Loucy (cell line): ENCODE measurements around the gene SERPINB7.
"Not testable (repeated sequence)": the region's sequence is repeated elsewhere in the genome, so short reads cannot be mapped to it uniquely, and the experiment has no call there.

Source experiments
- H2AFZ ChIP-seq: fragments of 200-600 bp; sonication (generic); 2 replicates; pipeline ENCODE4 v1.6.0; 2016; ENCODE audit warnings: antibody characterized with exemption, mild to moderate bottlenecking, low read length, moderate library complexity
- H3F3A ChIP-seq: fragments of 200-600 bp; 2 replicates; pipeline ENCODE4 v1.6.0; 2016; ENCODE audit warnings: antibody characterized with exemption, low read depth, mild to moderate bottlenecking
- H3K27me3 ChIP-seq: fragments of 200-600 bp; sonication (generic); 2 replicates; pipeline ENCODE4 v1.6.1; 2014; ENCODE audit warnings: low read length, mild to moderate bottlenecking; ENCODE audit not compliant: insufficient read depth, poor library complexity, severe bottlenecking
- H3K36me3 ChIP-seq: fragments of 200-600 bp; sonication (generic); 2 replicates; pipeline ENCODE4 v1.6.1; 2016; ENCODE audit warnings: low read length; ENCODE audit not compliant: insufficient read depth
- H3K4me1 ChIP-seq: fragments of 200-600 bp; sonication (generic); 2 replicates; pipeline ENCODE4 v1.5.1; 2014; ENCODE audit warnings: low read length, mild to moderate bottlenecking; ENCODE audit not compliant: insufficient read depth, poor library complexity, severe bottlenecking
- H3K4me2 ChIP-seq: fragments of 200-600 bp; sonication (generic); 2 replicates; pipeline ENCODE4 v1.6.0; 2014; ENCODE audit warnings: antibody characterized with exemption, low read length, low read depth, mild to moderate bottlenecking; ENCODE audit not compliant: poor library complexity, severe bottlenecking
- H3K4me3 ChIP-seq: fragments of 200-600 bp; sonication (generic); 2 replicates; pipeline ENCODE4 v1.5.1; 2014; ENCODE audit warnings: low read length, mild to moderate bottlenecking, mixed read lengths; ENCODE audit not compliant: poor library complexity, severe bottlenecking
- H3K79me2 ChIP-seq: fragments of 200-600 bp; sonication (generic); 2 replicates; pipeline ENCODE4 v1.6.1; 2014; ENCODE audit warnings: low read length; ENCODE audit not compliant: insufficient read depth
- H3K9ac ChIP-seq: fragments of 200-600 bp; sonication (generic); 2 replicates; pipeline ENCODE4 v1.6.0; 2014; ENCODE audit warnings: mild to moderate bottlenecking, low read depth, low read length, moderate library complexity; ENCODE audit not compliant: poor library complexity, severe bottlenecking
- H3K9me2 ChIP-seq: fragments of 200-600 bp; sonication (generic); replicated peaks from 2 replicates; pipeline ENCODE4 v1.6.1; 2016; ENCODE audit warnings: low read depth, low read length, mixed read lengths
- H3K9me3 ChIP-seq: fragments of 200-600 bp; sonication (generic); 2 replicates; pipeline ENCODE4 v1.6.1; 2014; ENCODE audit warnings: mild to moderate bottlenecking, antibody characterized with exemption, low read length, low read depth; ENCODE audit not compliant: insufficient read depth
- H4K20me1 ChIP-seq: fragments of 200-600 bp; sonication (generic); 2 replicates; pipeline ENCODE4 v1.6.0; 2014; ENCODE audit warnings: antibody characterized with exemption, low read length, mild to moderate bottlenecking; ENCODE audit not compliant: insufficient read depth, poor library complexity, severe bottlenecking
- CTCF ChIP-seq: fragments of 200-600 bp; sonication (generic); conservative IDR thresholded peaks from 2 replicates; pipeline ENCODE4 v1.5.1; 2014; ENCODE audit warnings: mild to moderate bottlenecking, antibody characterized with exemption, low read length
- EZH2phosphoT487 ChIP-seq: fragments of 200-600 bp; IDR thresholded peaks from 2 replicates; pipeline ENCODE4 v1.6.1; 2018; ENCODE audit warnings: antibody characterized with exemption, mild to moderate bottlenecking, moderate library complexity, borderline replicate concordance

The SERPINB7 gene

GRCh38 chr18:63753676-63754075, 21.5 kb upstream of the SERPINB7 start:
- Histone ChIP-seq H3K4me2 (no peak overlapping the region), H3K9me3 (no peaks in the 10 kb centered on the region), H3K79me2 (no peaks in the 10 kb centered on the region), H3K4me3 (no peak overlapping the region), H4K20me1 (no peaks in the 10 kb centered on the region), H3K4me1 (no peaks in the 10 kb centered on the region), H3K27me3 (no peaks in the 10 kb centered on the region), H3K9me2 (no peaks in the 10 kb centered on the region), H3K36me3 (no peaks in the 10 kb centered on the region), H3K9ac (no peak overlapping the region), H3F3A (no peaks in the 10 kb centered on the region), H2AFZ (no peak overlapping the region)
- TF ChIP-seq EZH2phosphoT487 (no peak), CTCF (no peak)

GRCh38 chr18:63757541-63757940, 17.7 kb upstream of the SERPINB7 start:
- Histone ChIP-seq H3K9me2 (no peaks in the 10 kb centered on the region), H3K79me2 (no peaks in the 10 kb centered on the region)
- no peak for TF ChIP-seq CTCF
- no peak for TF ChIP-seq EZH2phosphoT487

GRCh38 chr18:63758615-63759240, 16.5 kb upstream of the SERPINB7 start:
- Histone ChIP-seq H3K4me2 (no peak overlapping the region), H3K27me3 (no peaks in the 10 kb centered on the region), H3K4me1 (no peaks in the 10 kb centered on the region), H3K9me2 (no peaks in the 10 kb centered on the region), H3K9ac (no peak overlapping the region), H3K36me3 (no peaks in the 10 kb centered on the region), H3F3A (no peaks in the 10 kb centered on the region), H3K79me2 (no peaks in the 10 kb centered on the region), H3K9me3 (0 out of 2 replicates have a peak, but pooled peaks cover 2% of the 10 kb centered on the region), H2AFZ (no peak overlapping the region), H4K20me1 (no peaks in the 10 kb centered on the region), H3K4me3 (no peak overlapping the region)
- TF ChIP-seq EZH2phosphoT487 (no peak), CTCF (no peak)

More at GRCh38 chr18:63757541-63757940, 17.7 kb upstream of the SERPINB7 start:
- Histone ChIP-seq H3K27me3 (no peaks in the 10 kb centered on the region), H3K4me2 (no peak overlapping the region), H3K36me3 (no peaks in the 10 kb centered on the region), H3K4me1 (no peaks in the 10 kb centered on the region), H3F3A (no peaks in the 10 kb centered on the region), H3K9ac (no peak overlapping the region), H3K9me3 (0 out of 2 replicates have a peak, but pooled peaks cover 2% of the 10 kb centered on the region), H4K20me1 (no peaks in the 10 kb centered on the region), H2AFZ (no peak overlapping the region), H3K4me3 (no peak overlapping the region)

- H3K9me2 ChIP-seq, H4K20me1 ChIP-seq, H3F3A ChIP-seq, H3K9ac ChIP-seq, H3K79me2 ChIP-seq, H3K4me3 ChIP-seq, H2AFZ ChIP-seq, H3K4me2 ChIP-seq, H3K9me3 ChIP-seq, H3K4me1 ChIP-seq, H3K27me3 ChIP-seq, H3K36me3 ChIP-seq: not testable (repeated sequence)
These were observed 15.4 kb upstream of the SERPINB7 start for GRCh38 chr18:63759786-63760185.
